Measurements from ENCODE around the gene AOPEP.

Gene AOPEP

GRCh38 chr9:94993160-94993820 lies 266.8 kb downstream of the AOPEP start:
- DNase-seq (ENCODE audit: low read depth in 3 of 3) = no peak

DNA sequence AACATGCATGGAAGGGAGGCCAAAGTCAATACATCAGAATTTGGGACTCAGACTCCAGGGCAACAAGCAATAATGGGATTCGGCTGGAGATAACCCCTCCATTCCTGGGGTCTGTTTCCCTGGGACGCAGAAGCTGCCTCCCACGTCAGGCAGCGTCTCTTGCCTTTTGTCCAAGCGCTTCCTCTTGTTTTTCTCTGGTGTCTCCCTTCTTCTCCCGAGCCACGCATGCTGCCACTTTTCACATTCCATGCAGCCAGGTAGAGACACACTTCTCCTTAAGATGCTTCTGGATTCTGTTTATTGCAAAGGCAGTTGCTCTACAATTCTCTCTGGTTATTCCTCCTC lies 267.3 kb downstream of the AOPEP start:
- DNase-seq (ENCODE audit: low read depth in 3 of 3) = no peak

GRCh38 chr9:94995048-94995693 lies 268.7 kb downstream of the AOPEP start:
- DNase-seq (ENCODE audit: low read depth in 3 of 3) = no peak

- DNase-seq (ENCODE audit: low read depth in 3 of 3) = no peak
Measured at GRCh38 chr9:94996641-94997040, 270.1 kb downstream of the AOPEP start.

- DNase-seq (ENCODE audit: low read depth in 3 of 3) = no peak
Measured at GRCh38 chr9:94997727-94998126, 271.2 kb downstream of the AOPEP start.

DNA sequence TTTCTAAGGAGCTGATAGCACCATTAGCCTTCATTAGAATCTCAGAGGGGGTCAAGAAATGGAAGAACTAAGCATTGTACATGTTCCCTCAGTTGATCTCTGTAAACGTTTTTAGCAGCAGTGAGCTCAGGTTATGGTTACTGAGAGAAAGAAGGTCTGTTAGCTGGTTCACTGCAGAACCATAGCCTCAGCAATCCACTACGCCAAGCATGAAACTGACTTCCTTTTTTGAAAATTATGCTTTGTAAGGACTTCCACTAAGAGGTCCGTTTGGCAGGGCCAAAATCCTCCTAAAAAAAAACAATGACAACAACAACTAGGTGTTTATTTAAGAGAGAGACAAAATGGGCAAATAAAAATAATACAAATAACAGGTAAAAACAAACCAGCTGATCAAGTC lies 273.3 kb downstream of the AOPEP start:
- no peak for DNase-seq (ENCODE audit: low read depth in 3 of 3)

DNA sequence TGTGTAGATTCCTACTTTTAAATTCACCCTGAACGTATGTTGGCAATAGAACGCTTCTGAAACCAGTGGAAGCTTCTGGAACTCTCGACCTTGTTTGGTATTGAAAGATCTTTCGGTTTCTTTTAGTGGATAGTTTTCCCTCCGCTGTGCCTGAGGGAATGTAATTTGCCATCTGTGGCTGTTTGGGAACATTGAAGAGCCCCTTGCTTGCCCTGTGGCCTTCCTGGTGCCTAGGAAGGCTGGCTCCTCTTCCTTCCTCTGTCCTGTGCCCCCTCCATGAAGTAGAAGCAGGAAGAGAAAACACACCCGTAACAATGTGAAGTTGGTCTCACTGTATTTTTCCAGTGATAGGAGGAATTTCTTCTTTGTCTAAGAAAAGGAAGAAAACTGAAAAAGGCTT lies 274.3 kb downstream of the AOPEP start:
- DNase-seq (ENCODE audit: low read depth in 3 of 3) = no peak

DNA sequence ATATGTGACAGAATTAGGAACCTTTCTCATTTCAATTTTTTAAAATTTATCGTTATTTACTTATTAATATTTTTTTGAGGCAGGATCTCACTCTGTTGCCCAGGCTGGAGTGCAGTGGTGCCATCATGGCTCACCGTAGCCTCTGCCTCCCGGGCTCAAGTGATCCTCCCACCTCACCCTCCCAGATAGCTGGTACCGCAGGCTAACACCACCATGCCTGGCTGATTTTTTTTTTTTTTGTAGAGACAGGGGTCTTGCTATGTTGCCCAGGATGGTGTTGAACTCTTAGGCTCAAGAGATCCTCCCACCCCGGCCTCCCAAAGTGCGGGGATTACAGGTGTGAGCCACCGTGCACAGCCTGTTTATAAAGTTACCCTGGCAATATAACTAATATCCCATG lies 275.2 kb downstream of the AOPEP start:
- no peak for DNase-seq (ENCODE audit: low read depth in 3 of 3)

- DNase-seq (ENCODE audit: low read depth in 3 of 3) = no peak
Measured at GRCh38 chr9:95003689-95004410, 277.4 kb downstream of the AOPEP start.

DNA sequence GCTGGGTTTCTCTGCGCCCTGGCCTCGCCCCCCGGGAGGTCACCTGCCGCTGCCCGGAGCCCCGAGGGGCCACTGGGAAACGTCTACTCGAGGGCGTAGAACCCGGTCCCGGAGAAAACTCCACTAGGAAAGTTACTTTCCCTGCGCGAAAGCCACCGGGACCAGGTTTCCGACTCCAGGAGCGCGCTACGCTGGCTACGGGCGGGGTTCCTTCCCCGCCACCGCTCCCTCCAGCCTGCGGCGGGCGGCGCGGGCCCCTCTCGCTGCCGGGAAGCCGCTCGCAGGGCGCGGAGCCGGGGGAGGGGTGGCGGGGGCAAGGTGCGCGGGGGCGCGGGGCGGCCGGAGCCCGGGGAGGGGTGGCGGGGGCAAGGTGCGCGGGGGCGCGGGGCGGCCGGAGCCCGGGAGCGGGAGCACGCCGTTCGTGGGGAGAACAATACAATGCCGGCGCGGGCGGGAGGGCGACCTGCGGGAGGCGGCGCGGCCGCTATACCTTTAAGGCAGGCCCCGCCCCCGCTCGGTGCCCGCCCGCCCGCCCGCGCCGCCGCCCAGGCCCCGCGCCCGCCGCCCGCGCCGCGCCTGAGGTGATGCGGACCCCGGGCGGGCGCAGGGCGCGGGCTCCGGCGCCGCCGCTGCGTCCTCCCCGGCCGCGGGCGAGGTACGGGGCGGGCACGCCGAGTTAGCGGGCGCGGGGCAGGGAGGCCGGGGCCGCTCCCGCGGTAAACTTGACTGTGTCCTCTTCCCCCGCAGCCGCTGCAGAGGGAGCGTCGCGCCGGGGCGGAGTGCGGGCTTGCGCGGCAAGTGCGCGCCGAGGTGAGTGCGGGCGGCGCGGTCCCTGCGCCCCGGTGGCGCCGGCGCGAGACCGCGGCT lies 278.1 kb downstream of the AOPEP start:
- no peak for DNase-seq (ENCODE audit: low read depth in 3 of 3)

- DNase-seq (ENCODE audit: low read depth in 3 of 3) = no peak
Measured at GRCh38 chr9:95005278-95006143, 279.0 kb downstream of the AOPEP start.

GRCh38 chr9:95007226-95007869 lies 280.8 kb downstream of the AOPEP start:
- no peak for DNase-seq (ENCODE audit: low read depth in 3 of 3)

DNA sequence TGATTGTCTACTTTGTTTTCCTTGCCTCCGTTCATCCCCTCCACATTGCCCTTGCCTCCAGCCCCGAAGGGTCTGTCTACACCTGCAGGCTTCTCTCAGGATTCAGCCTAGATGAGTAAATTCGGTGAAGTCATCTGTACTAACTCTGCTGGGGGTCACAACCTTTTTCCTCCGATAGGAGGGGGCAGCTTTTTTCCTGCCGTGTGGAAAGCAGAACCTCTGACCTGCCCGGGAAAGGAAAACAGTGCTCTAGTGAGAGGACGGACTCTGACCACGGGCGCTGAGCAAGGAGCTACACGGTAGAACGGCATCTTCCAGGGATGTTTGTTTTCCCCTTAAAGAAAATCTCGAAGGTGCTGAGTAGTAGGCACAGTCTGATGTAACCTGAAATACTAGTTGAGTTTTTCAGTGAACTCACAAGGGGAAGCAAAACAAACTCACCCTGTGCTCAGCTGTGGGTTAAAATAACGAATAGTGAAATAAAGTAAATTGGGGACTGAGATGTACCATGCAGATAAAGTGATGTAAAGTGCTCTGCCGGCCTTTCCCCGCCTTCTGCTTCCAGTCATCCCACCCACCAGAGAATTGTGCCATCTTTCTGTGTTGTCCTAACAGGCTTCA lies 281.8 kb downstream of the AOPEP start:
- DNase-seq (ENCODE audit: low read depth in 3 of 3) = no peak

GRCh38 chr9:95009459-95009858 lies 283.0 kb downstream of the AOPEP start:
- no peak for DNase-seq (ENCODE audit: low read depth in 3 of 3)

DNA sequence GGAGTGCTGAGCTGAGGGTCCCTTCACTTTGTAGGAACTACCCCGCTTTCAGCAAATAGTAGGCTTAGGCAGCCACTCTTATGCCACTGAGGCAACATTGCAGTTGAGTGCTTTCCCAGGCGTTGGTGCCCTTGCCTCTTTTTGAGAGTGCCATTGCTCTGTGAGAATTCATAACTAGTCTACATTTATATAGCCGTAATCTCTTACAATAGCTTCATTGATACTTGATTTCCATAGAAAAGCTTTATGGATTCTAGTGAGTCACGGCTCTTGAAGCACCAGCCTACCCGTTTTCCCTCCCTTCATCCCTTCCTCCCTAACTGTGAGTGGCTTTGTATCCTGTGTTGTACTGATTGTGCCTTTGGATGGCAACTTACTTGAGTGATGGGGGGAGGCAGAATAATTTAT lies 283.9 kb downstream of the AOPEP start:
- DNase-seq (ENCODE audit: low read depth in 3 of 3) = no peak

DNA sequence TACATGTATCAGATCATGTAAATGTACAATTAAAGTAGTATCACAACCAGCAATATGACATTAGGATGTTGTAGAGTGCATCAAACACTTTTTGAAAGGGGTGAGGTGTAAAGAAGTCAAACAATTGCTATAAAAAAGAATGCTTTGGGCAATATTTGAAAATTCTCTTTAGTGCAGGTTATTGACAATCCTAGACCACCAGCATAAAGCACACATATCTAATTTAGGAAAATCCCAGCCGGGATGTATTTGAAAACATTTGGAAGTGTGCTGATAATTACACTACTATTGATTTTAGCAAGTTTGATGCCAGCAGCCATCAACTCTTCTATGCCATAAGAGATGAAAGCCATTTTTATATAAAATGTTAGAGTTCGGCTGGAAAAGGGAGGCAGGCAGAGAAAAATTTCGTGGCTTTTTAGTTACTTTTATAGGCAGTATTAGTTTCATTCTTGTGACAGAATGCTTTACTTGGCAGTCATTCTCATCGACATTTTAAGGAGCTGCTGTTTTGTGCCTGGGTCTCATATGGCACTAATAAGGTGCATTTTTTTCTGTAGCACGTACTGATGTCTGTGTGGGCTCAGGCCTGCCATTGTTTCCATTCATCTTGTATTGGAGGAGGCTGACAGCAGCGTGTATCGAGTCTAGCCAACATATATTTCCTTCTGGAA lies 285.7 kb downstream of the AOPEP start:
- no peak for DNase-seq (ENCODE audit: low read depth in 3 of 3)

DNA sequence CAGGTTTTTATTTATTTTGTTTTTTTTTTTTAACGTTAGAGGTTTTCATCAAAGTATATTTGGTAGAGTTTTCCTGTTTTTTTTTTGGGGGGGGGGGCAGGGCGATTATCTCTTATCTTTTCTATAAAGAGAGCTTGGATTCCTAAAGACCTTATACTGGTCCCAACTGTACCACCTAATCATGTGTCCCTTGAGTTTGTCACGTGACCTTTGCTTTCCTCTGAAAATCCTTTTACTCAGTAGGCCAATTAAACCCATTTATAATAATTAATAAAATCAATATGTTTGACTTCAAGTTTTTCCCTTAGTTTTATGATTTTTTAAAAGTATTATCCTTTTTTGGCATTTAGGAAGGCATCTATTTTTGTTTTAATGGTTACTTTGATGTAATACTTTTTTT lies 286.4 kb downstream of the AOPEP start:
- no peak for DNase-seq (ENCODE audit: low read depth in 3 of 3)

- DNase-seq (ENCODE audit: low read depth in 3 of 3) = no peak
Measured at GRCh38 chr9:95014917-95015316, 288.4 kb downstream of the AOPEP start.

- no peak for DNase-seq (ENCODE audit: low read depth in 3 of 3)
Measured at GRCh38 chr9:95015569-95015968, 289.1 kb downstream of the AOPEP start.

DNA sequence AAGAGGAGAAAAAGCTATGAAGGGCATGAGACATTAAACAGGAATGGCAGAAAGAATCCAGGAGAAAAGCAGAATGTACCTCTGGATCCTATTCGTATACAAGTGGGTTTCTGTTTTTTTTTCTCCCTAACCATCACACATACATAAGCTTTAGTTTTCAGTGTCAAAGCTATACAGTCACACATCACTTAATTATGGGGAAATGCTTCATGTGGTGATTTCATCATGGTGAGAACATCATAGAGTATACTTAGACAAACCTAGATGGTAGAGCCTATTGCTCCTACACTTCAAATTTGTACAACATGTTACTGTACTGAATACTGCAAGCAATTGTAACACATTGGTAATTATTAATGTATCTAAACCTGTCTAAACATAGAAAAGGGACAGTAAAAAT lies 290.6 kb downstream of the AOPEP start:
- DNase-seq (ENCODE audit: low read depth in 3 of 3) = no peak

All from stimulated activated CD4-positive, alpha-beta T cell treated with anti-CD3 and anti-CD28 coated beads, TNF-alpha, amount 100 ng/mL, for 48 hours (primary cell).